ENCODE results near the gene WDR54. TPM values are rescaled to one million over a fixed set of nuclear protein-coding genes. Genes with fewer than 3 reads are reported as not detected.
A peak's percentile ranks its signal among the peaks of the same experiment; 100 is the strongest.

The WDR54 gene
- total RNA-seq, 4 donors from 2014 or later, result 9.6 to 25.2 (median 18.5) TPM

- H3K4me3 ChIP-seq, result peak overlapping the region; percentile 51 to 67 (median 60)
- peaks cover 0 to 26% (median 0%) of the 10 kb centered on the region in 3 donors for H3K36me3 ChIP-seq
- TF ChIP-seq POLR2A (IDR thresholded peaks at IDR 0.05) (no peak), EP300 (IDR thresholded peaks at IDR 0.05) (no peak), CTCF (IDR thresholded peaks at IDR 0.05) (no peak)
- H3K4me1 ChIP-seq, result peaks cover 0 to 24% (median 15%) of the 10 kb centered on the region in 4 donors
- WGBS, 2 donors, result 60 to 61% methylated on average over 16 of the region's 16 CpGs
- H3K27me3 ChIP-seq, result no peaks in the 10 kb centered on the region
- H3K27ac ChIP-seq, result peak overlapping the region; percentile 68 to 89 (median 82)
- no peaks in the 10 kb centered on the region for H3K9me3 ChIP-seq
- DNase-seq (ENCODE audit: low spot score in 2 of 2), result no peak
These were observed 50.0 kb downstream of the WDR54 start for GRCh38 chr2:74471332-74472065.

GRCh38 chr2:74472086-74472944, 50.8 kb downstream of the WDR54 start, which contains the start of gene MRPL53:
MRPL53 (minus strand) TSS chr2:74472680; CDS start chr2:74472660, 20 bp downstream.
- Histone ChIP-seq H3K27me3 (no peaks in the 10 kb centered on the region), H3K4me1 (peaks cover 0 to 27% (median 15%) of the 10 kb centered on the region in 4 donors), H3K27ac (peak within 1 kb of the TSS; percentile 68 to 89 (median 82)), H3K4me3 (peak within 1 kb of the TSS; percentile 51 to 67 (median 60)), H3K9me3 (no peaks in the 10 kb centered on the region), H3K36me3 (peaks cover 0 to 33% (median 0%) of the 10 kb centered on the region in 3 donors)
- peak; percentile 38 to 98 for TF ChIP-seq EP300 (IDR thresholded peaks at IDR 0.05)
- TF ChIP-seq CTCF (IDR thresholded peaks at IDR 0.05), result no peak
- peak; percentile 57 to 79 for TF ChIP-seq POLR2A (IDR thresholded peaks at IDR 0.05)
- 0% methylated on average over 58 to 65 of the region's 66 CpGs for WGBS, 2 donors
- peak; percentile 93 to 97 for DNase-seq (ENCODE audit: low spot score in 2 of 2)

- H3K36me3 ChIP-seq, result peaks cover 0 to 39% (median 0%) of the 10 kb centered on the region in 3 donors
- peak overlapping the region; percentile 68 to 89 (median 82) for H3K27ac ChIP-seq
- no peaks in the 10 kb centered on the region for H3K27me3 ChIP-seq
- no peak for DNase-seq (ENCODE audit: low spot score in 2 of 2)
- 7 to 9% methylated on average over 7 of the region's 7 CpGs for WGBS, 2 donors
- peaks cover 0 to 31% (median 15%) of the 10 kb centered on the region in 4 donors for H3K4me1 ChIP-seq
- H3K4me3 ChIP-seq, result peak overlapping the region; percentile 51 to 67 (median 60)
- no peak for TF ChIP-seq EP300 (IDR thresholded peaks at IDR 0.05)
- no peak for TF ChIP-seq CTCF (IDR thresholded peaks at IDR 0.05)
- no peak for TF ChIP-seq POLR2A (IDR thresholded peaks at IDR 0.05)
- H3K9me3 ChIP-seq, result no peaks in the 10 kb centered on the region
These were observed 51.4 kb downstream of the WDR54 start for GRCh38 chr2:74472945-74473258.

- Histone ChIP-seq H3K9me3 (no peaks in the 10 kb centered on the region), H3K4me3 (no peak overlapping the region), H3K4me1 (peaks cover 0 to 31% (median 15%) of the 10 kb centered on the region in 4 donors), H3K36me3 (peaks cover 0 to 52% (median 0%) of the 10 kb centered on the region in 3 donors), H3K27me3 (no peaks in the 10 kb centered on the region), H3K27ac (no peak overlapping the region)
- WGBS, 2 donors, result 94 to 96% methylated on average over 6 of the region's 6 CpGs
- no peak for DNase-seq (ENCODE audit: low spot score in 2 of 2)
- TF ChIP-seq POLR2A (IDR thresholded peaks at IDR 0.05) (no peak), EP300 (IDR thresholded peaks at IDR 0.05) (no peak), CTCF (IDR thresholded peaks at IDR 0.05) (no peak)
These were observed 53.0 kb downstream of the WDR54 start for GRCh38 chr2:74474481-74474880.

Data from tibial nerve (tissue), 4 donors.